Omental fat pad (tissue), 4 donors: ENCODE results near the gene SMPDL3A. TPM values are rescaled to one million over a fixed set of nuclear protein-coding genes. Genes with fewer than 3 reads are reported as not detected.

Experiments used
- ATAC-seq: fragments of 150-250 bp; one replicate; pipeline ENCODE4 v1.9.1; 2016; ENCODE audit warnings: mild to moderate bottlenecking, moderate library complexity; ENCODE audit not compliant: low FRiP score
- DNase-seq: peaks from one replicate; pipeline ENCODE4 v3.0.0-alpha.2; 2019; ENCODE audit warnings: low spot score
- total RNA-seq, 4 donors: library from RNA; depleted of rRNA; stranded (reverse); fragments of >200 nt; gene quantifications; one replicate each; pipeline ENCODE4 v1.1.0, GENCODE V29; 2016
- TF ChIP-seq, protein P1 (sequence below), 3 donors: fragments of 450-650 bp; IDR thresholded peaks; one replicate each; pipeline ENCODE4 v1.5.1; 2016 to 2017; ENCODE audit warnings: antibody characterized with exemption in 3 of 3, mild to moderate bottlenecking in 3 of 3, moderate library complexity in 2 of 3

Gene SMPDL3A
- total RNA-seq, 4 donors from 2014 or later = 5.8 to 19.1 (median 15.1) TPM

DNA sequence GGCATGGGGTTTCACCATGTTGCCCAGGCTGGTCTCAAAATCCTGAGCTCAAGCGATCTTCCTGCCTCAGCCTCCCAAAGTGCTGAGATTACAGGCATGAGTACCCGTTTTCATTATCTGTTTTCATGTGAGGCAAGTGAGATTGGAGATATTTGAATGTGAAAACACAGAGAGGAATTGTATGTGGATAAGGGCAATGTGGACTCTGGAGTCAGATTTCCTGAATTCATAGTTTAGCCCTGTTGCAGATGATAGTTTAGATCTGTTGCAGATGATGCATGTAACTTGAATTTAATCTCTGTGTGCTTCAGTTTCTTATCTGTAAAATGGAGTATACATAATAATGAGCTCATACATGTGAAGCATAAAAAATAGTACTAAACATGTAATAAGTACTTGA is 3.7 kb downstream of the SMPDL3A start:
- ATAC-seq (no peak), DNase-seq (no peak)
- TF ChIP-seq, protein P1, sequence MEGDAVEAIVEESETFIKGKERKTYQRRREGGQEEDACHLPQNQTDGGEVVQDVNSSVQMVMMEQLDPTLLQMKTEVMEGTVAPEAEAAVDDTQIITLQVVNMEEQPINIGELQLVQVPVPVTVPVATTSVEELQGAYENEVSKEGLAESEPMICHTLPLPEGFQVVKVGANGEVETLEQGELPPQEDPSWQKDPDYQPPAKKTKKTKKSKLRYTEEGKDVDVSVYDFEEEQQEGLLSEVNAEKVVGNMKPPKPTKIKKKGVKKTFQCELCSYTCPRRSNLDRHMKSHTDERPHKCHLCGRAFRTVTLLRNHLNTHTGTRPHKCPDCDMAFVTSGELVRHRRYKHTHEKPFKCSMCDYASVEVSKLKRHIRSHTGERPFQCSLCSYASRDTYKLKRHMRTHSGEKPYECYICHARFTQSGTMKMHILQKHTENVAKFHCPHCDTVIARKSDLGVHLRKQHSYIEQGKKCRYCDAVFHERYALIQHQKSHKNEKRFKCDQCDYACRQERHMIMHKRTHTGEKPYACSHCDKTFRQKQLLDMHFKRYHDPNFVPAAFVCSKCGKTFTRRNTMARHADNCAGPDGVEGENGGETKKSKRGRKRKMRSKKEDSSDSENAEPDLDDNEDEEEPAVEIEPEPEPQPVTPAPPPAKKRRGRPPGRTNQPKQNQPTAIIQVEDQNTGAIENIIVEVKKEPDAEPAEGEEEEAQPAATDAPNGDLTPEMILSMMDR (IDR thresholded peaks at IDR 0.05) = no peak

DNA sequence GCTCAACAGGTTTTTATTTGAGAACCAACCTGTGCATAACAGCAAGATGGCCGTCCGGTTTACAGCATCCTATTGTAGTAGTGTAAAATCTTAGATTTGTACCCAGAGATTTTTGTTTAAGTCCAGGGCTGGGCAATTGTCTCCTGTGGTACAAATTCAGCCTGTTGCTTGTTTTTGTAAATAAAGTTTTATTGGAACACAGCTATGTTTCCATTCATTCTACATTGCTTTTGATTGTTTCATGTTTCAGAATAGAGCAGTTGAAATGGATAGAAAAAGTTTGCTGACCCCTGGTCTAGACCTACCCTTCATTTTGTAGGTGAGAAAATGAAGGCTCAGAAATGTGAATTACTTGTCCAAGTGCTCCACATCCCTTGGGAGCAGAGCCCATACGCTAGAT is 8.5 kb downstream of the SMPDL3A start:
- TF ChIP-seq, protein P1 (IDR thresholded peaks at IDR 0.05) = no peak
- DNase-seq (no peak), ATAC-seq (no peak)

DNA sequence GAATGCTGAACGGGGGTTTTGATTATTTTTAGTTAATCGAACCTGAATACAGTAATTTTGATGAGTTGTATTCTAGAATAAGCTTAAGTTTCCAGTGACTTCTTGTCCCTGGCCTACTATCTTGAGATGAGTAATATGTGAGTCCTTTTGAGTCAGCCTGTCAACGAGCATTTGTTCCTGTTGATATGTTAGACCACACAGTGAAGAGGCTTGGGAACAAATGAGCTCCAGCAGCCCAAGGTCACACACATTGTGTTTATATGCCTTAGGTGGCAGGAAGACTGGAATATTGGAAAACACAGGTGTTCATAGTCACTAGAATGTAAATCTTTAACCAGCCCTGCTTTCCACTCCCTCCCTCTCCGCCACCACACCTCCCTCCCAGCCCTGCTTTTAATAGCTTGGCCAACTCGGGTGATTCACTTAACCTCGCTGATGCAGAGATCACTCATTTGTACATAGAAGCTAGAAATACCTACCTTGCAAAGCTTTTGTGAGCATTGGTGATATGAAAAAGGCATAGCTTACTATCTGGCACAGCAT is 9.1 kb downstream of the SMPDL3A start:
- TF ChIP-seq, protein P1 (IDR thresholded peaks at IDR 0.05) = no peak
- no peak for DNase-seq
- ATAC-seq = no peak

DNA sequence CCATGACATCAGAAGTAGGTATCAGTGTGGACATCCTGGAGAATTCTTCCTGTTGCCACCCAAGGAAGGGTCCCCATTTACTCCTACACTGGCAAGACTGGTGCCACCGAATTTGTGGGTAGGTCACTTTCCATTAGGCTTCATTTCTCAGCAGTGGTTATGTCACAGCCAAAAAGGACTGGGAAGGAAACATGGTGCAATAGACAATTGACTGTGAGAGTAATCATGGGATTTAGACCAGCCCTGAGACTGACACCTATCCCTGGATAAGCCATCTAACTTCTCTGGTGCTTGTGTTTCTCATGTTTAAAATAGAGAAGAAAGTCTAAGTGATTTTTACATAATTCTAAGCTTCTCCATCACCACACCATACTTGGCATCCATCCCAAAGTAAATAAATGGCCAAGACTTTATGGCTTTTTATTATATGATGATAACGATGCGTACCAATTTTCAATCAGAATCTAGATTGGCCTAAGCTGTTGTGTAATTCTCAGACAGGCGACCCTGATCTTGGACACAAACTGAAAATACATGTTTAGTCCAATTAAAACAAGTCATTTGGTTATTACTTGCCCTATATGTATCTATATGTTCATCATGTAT is 10.2 kb downstream of the SMPDL3A start:
- TF ChIP-seq, protein P1 (IDR thresholded peaks at IDR 0.05) = no peak
- DNase-seq = no peak
- ATAC-seq = no peak

DNA sequence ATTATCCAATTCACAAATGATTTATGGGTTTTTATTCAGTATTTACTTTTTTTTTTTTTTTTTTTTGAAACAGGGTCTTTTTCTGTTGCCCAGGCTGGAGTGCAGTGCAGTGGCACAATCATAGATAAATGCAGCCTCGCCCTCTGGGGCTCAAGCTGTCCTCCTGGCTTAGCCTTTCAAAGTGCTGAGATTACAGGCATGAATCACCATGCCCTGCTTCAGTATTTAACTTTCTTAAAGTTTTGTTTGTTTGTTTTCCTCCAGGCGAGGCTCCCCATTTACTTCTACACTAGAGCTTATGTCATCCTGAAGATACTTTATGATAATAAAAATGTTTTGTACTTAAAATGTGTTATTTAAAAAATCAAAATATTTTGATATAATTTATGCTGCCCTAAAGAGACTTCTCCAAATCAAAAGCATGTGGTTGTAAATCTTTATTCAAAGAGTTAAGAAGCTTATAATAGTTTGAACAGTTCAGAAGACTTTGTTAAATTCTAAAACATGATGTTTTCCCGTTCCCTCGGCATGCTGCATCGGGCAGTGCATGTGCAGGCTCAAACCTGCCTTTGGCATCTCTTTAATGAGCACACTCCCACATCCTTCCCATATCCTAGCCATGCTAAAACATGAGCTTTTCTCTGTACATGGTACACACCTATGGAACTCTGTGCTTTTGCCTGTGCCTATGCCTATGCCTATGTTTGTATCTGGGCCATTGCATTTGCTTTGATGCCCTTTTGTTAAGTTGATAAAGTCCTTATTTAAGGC is 11.0 kb downstream of the SMPDL3A start:
- TF ChIP-seq, protein P1 (IDR thresholded peaks at IDR 0.05) = no peak
- ATAC-seq (no peak), DNase-seq (no peak)

DNA sequence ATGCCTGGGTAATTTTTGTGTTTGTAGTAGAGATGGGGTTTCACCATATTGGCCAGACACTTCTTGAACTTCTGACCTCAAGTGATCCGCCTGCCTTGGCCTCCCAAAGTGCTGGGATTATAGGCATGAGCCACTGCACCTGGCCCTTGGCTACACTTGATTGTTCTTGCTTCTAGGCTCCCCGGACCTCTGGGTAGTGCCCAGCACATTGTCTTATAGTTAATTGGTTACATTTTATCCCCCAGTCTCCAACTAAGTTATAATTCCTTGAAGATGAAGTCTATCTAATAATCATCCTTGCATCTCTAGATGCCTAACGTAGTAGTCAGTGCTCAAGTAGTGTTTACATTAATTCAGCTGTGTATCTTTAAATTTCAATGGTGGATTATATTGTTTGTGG is 11.8 kb downstream of the SMPDL3A start:
- DNase-seq (no peak), ATAC-seq (no peak)
- TF ChIP-seq, protein P1 (IDR thresholded peaks at IDR 0.05) = no peak
